Activated T-cell treated with anti-CD3 and anti-CD28 coated beads, Interleukin-2, amount 50 U/mL, for 1 hour (primary cell): ENCODE data around the gene ENOPH1.
A peak's percentile ranks its signal among the peaks of the same experiment; 100 is the strongest.
"Not testable (repeated sequence)": the region's sequence is repeated elsewhere in the genome, so short reads cannot be mapped to it uniquely, and the experiment has no call there.

Experiments
- DNase-seq: peaks from one replicate; pipeline ENCODE4 v3.0.0-alpha.2; 2020

The ENOPH1 gene

DNA sequence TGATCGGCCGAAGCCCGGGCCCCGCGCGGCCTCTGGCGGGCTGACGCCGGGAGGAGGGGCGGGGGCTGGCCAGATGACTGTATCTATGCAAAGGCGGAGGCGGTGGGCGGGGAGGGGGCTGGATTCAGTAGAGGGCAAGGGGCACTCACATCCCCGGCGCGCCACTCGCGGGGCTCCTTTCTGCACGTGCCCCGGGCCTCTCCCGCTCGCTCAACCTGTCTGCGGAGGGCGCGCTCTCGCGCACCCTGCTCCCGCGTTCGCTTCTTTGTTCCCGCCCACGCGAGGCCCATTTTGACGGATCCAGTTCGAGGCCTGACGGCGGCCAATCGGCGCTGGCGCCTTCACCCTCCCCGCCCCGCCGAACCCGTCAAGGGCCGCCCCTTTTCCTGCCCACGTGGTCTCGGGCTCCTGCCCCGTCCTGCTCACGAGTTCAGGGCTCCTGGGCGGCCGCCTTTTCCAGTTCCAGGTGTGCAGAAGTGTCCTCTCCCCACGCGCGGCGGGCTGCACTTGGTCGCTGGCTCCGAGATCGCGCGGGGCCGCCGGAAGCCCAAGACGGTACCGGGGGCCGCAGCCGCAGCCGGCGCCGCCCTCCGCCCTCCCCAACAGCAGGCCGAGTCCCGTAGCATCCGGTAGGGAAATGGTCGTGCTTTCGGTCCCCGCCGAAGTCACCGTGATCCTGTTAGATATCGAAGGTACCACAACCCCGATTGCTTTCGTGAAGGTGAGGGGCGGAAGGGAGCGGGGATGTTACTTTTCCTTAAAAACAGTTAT lies at the start of gene ENOPH1, which contains the start of gene HNRNPDL:
ENOPH1 (plus strand) TSS at position 398 of the 771 bp plus-strand sequence; CDS start at position 638, 240 bp downstream.
HNRNPDL (minus strand) TSS at position 270 of the 771 bp plus-strand sequence. CDS start 772 bp downstream, outside the sequence.
- DNase-seq = peak; percentile 97

GRCh38 chr4:82380831-82381230 lies 49.6 kb upstream of the ENOPH1 start:
- DNase-seq = no peak

DNA sequence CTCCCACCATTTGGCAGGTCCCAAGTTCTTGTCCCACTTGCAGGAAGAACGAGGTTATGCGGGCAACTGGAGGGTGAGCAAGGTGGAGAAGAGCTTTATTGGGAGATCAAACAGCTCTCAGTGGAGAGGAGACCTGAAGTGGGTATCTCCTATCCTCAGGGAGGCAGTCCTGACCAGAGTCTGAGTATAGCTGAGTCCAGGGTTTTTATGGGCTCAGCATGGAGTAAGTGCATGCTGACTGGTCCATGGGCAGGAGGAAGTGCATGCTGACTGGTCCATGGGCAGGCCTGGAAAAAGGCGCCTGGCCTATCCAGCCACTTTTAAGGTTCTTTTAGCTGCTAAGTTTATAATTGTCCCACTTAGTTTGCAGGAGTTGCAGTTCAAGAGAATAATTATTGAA lies 49.2 kb upstream of the ENOPH1 start:
- no peak for DNase-seq

DNA sequence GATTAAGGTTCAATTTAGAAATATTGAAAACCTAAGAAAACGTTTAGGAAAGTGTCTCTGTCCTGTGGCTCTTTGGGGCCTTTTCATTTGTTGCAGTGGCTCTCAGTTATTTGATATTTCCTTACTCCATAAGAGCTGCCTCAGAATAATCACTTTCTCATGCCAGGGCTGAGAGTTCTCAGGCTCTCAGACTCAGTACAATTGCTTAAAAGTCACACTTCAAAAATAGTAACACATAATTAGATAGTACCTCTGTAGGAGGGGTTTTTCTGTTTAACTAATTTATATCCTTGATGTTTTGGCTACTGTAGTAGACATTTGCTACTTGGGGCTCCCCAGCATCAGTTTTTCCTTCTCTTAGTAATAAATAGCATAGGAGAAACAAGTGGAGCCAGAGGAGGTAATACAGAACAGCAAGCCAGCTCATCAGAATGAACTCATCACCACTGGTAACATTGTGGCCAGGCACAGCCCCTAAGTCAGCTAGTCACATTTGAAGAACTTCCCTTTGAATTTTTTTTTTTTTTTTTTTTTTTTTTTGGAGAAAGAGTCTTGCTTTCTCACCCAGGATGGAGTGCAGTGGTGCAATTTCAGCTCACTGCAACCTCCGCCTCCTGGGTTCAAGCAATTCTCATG lies 48.6 kb upstream of the ENOPH1 start:
- no peak for DNase-seq

GRCh38 chr4:82382751-82383150 lies 47.6 kb upstream of the ENOPH1 start:
- no peak for DNase-seq

GRCh38 chr4:82386312-82386711 lies 44.1 kb upstream of the ENOPH1 start:
- DNase-seq = not testable (repeated sequence)

GRCh38 chr4:82388405-82388804 lies 42.0 kb upstream of the ENOPH1 start:
- DNase-seq = no peak

- not testable (repeated sequence) for DNase-seq
Measured at GRCh38 chr4:82390061-82390460, 40.3 kb upstream of the ENOPH1 start.

DNA sequence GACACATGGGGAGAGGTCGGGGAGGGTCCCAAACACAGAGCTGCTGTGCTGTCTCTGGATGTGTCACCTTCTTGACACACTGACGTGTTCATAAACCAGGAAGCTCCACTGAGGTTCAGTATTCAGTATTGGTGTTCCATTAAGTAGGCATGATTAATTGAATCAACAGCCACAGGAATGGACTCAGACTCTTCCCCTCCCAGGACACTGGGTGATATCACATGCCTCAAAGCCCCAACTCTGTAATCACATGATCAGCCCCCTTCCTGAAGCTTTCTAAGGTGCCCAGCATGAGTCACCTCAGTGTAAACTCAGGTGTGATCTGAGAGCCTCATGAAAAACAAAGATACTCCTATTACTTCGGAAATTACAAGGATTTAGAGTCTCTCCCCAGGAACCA lies 35.5 kb upstream of the ENOPH1 start:
- DNase-seq = no peak

GRCh38 chr4:82397527-82397926 lies 32.9 kb upstream of the ENOPH1 start:
- no peak for DNase-seq

- no peak for DNase-seq
Measured at GRCh38 chr4:82398263-82398662, 32.1 kb upstream of the ENOPH1 start.

DNA sequence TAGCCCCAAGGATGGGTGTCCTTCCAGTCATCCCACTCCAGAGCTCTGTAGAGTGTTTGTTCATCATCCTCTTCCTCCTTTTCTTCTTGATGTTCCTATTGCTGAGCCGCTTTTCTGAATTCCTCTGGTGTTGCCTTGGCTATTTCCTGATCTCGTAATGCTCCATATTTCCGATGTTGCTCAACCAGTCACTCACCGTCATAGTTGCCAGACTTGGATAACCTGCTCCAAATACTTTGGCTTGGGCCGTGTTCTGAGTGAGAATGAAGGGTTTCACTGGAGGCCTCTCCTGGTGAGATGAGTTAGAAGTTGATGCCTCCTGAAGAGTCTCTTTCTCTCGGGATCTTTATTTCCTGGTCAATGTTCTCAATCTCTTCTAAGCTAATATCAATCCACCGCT lies 28.8 kb upstream of the ENOPH1 start:
- DNase-seq = no peak

GRCh38 chr4:82402196-82402775 lies 28.1 kb upstream of the ENOPH1 start:
- no peak for DNase-seq

DNA sequence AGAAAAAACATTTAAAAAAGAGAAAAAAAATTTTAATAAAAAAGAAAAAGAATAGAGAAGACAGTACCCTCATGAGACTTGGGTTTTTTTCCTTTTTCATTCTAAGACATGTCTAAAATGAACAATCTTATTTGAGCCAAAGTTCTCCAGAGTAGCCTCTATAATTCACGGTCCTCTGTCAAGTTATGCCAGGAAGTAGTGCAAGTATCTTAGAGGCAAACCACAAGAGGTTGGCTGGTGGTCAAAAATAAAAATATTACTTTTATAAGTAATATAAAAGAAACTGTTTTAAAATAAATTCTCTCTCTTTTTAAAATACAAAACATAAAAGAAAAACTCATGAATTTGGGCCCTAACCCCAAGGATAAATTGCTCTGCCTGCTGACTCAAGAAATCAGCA lies 26.7 kb upstream of the ENOPH1 start:
- DNase-seq = no peak

- not testable (repeated sequence) for DNase-seq
Measured at GRCh38 chr4:82415061-82415460, 15.3 kb upstream of the ENOPH1 start.

DNA sequence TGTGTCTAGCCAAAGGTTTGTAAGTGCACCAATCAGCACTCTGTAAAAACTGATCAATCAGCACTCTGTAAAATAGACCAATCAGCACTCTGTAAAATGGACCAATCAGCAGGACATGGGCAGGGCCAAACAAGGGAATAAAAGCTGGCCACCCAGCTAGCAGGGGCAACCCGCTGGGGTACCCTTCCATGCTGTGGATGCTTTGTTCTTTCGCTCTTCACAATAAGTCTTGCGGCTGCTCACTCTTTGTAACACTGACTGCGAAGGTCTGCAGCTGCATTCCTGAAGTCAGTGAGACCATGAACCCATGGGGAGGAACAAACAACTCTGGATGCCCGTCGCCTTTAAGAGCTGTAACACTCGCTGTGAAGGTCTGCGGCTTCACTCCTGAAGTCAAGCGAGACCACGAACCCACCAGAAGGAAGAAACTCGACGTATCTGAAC lies 14.4 kb upstream of the ENOPH1 start:
- no peak for DNase-seq

GRCh38 chr4:82419451-82419850 lies 10.9 kb upstream of the ENOPH1 start:
- DNase-seq = no peak

DNA sequence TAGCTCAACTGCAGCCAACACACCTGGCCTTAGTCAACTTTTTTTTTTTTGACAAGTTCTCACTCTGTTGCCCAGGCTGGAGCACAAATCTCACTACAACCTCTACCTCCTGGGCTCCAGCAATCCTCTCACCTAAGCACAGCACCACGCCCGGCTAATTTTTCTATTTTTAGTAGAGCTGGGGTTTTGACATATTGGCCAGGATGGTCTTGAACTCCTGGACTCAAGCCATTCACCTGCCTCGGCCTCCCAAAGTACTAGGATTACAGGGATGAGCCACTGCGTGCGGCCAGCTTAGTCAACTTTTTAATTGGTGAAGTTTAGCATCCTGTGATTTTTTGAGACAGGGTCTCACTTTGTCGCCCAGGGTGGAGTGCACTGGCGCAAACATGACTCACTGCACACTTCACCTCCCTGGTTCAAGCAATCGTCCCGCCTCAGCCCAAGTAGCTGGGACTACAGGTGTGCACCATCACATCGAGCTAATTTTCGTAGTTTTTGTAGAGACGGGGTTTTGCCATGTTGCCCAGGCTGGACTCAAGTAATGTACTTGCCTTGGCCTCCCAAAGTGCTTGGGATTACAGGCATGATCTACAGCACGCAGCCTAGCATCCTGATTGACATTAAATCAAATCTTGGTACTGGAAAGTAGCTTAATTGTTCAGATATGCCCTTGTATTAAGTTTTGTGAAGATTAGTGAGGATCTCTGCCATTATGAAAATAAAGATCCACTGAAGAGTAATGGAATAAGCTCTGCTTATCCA lies 8.4 kb upstream of the ENOPH1 start:
- DNase-seq = no peak

GRCh38 chr4:82422616-82423015 lies 7.8 kb upstream of the ENOPH1 start:
- DNase-seq = no peak

DNA sequence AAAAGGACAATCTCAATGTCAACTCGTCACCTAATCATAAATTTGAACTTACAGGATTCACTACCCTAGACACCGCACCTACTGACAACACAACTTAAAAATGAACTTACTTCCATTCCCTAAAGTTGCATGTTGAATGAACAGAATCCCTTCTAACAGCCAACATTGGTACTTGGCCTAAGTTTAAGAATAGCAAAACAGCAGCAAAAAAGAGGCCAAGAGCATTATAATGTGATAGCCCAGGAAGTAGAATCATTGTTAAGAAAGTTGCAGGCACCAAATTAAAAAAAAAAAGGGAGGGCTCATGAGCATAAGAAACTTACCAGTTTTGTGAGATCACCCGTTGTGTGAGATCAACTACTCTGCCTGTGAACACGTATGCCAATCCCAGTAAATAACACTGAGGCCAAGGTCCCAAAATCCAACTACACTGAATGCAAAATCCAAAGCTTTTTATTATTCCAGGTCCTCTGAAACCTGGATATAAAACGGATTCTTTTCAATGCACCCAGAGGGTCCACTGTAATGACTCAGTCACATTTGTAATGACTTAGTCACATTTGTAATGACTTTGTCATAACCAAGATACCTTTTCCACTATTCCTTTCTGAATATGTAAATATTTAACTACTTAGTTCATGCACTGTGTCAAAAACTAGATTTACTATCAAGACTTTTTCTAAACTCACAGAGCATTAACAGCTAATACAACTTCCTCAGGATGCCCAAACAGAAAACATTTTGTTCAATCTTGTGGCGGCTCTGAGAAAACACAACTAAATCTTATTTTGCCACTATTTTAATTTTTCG lies 6.9 kb upstream of the ENOPH1 start:
- no peak for DNase-seq

DNA sequence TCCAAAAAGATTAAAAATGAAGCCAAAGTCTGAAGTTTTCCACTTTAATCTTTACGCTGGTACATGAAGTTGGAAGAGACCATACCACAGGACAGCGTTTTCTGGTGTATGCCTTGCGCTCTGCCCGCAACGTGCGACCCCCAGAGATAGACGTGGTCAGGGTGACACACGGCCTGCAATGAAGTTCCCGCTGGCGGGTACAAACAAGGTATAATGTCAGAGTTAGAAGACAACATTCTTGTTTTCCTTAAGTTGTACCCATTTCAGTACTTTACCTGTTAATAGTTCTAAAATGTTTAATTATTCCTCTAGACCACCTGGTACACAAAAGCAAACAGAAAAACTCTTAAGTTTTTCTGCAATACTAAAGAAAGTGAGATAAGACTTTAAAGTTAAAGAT lies 4.9 kb upstream of the ENOPH1 start:
- no peak for DNase-seq

- DNase-seq = no peak
Measured at GRCh38 chr4:82428526-82428968, 1.8 kb upstream of the ENOPH1 start.
